CD14-positive monocyte (primary cell): Measurements from ENCODE around the gene DCN. TPM values are rescaled to one million over a fixed set of nuclear protein-coding genes. Genes with fewer than 3 reads are reported as not detected.

ENCODE experiments used
- DNase-seq, 3 donors: peaks; one replicate each; pipeline ENCODE4 v3.0.0-alpha.2; 2011 to 2022
- H2AFZ ChIP-seq: 2 replicates; pipeline ENCODE4 v1.6.0; 2012; ENCODE audit warnings: mild to moderate bottlenecking, low read depth, low read length, inconsistent platforms; ENCODE audit not compliant: insufficient read depth, poor library complexity, severe bottlenecking
- H3K27ac ChIP-seq, 2 donors: 1 replicate in 1 of 2; 2 replicates in 1 of 2; pipeline ENCODE4 v1.5.1; 2012 to 2013; ENCODE audit warnings: low read length in 2 of 2, control low read depth in 1 of 2, inconsistent platforms in 1 of 2, low read depth in 1 of 2, mild to moderate bottlenecking in 1 of 2
- H3K27me3 ChIP-seq, 2 donors: one replicate each; pipeline versions ENCODE4 v1.6.0 to v1.6.1; 2011 to 2013; ENCODE audit warnings: low read length in 2 of 2; ENCODE audit not compliant: control insufficient read depth in 2 of 2, insufficient read depth in 2 of 2
- H3K36me3 ChIP-seq, 2 donors: replicated peaks in 1 of 2; 1 replicate in 1 of 2; 2 replicates in 1 of 2; pipeline versions ENCODE4 v1.5.1 to v1.6.1; 2012 to 2013; ENCODE audit warnings: low read length in 2 of 2, control low read depth in 1 of 2, inconsistent platforms in 1 of 2, mild to moderate bottlenecking in 1 of 2; ENCODE audit not compliant: insufficient read depth in 2 of 2, control insufficient read depth in 1 of 2
- H3K4me1 ChIP-seq, 2 donors: 1 replicate in 1 of 2; 2 replicates in 1 of 2; pipeline versions ENCODE4 v1.5.1 to v1.6.1; 2012 to 2013; ENCODE audit warnings: low read length in 2 of 2, control low read depth in 1 of 2, inconsistent platforms in 1 of 2, mild to moderate bottlenecking in 1 of 2, moderate library complexity in 1 of 2; ENCODE audit not compliant: insufficient read depth in 2 of 2, control insufficient read depth in 1 of 2
- H3K4me2 ChIP-seq: replicated peaks from 2 replicates; pipeline ENCODE3; 2012; ENCODE audit warnings: low read length, moderate library complexity, mild to moderate bottlenecking; ENCODE audit not compliant: poor library complexity, severe bottlenecking; ENCODE audit errors: extremely low read depth
- H3K4me3 ChIP-seq, 3 experiments: fragments of 200-600 bp in 1 of 3; sonication (generic) in 1 of 3; replicated peaks in 1 of 3; 1 replicate in 2 of 3; 2 replicates in 1 of 3; pipeline ENCODE4 v1.5.1; 2011 to 2013; ENCODE audit warnings: low read length in 3 of 3, mild to moderate bottlenecking in 3 of 3, control low read depth in 2 of 3, low read depth in 2 of 3, inconsistent platforms in 1 of 3, moderate library complexity in 1 of 3
- H3K79me2 ChIP-seq: 2 replicates; pipeline ENCODE4 v1.6.0; 2012; ENCODE audit warnings: mild to moderate bottlenecking, control low read depth, inconsistent platforms, low read length, moderate library complexity; ENCODE audit not compliant: insufficient read depth
- H3K9ac ChIP-seq: 2 replicates; pipeline ENCODE4 v1.6.0; 2017; ENCODE audit warnings: low read length, mild to moderate bottlenecking; ENCODE audit not compliant: insufficient read depth, poor library complexity, severe bottlenecking
- H3K9me3 ChIP-seq, 2 donors: replicated peaks in 1 of 2; 1 replicate in 1 of 2; 2 replicates in 1 of 2; pipeline versions ENCODE4 v1.5.1 to v1.6.1; 2012 to 2013; ENCODE audit warnings: low read length in 2 of 2, control low read depth in 1 of 2; ENCODE audit not compliant: control insufficient read depth in 1 of 2, insufficient read depth in 1 of 2
- H4K20me1 ChIP-seq: 2 replicates; pipeline ENCODE4 v1.6.0; 2012; ENCODE audit warnings: mild to moderate bottlenecking, low read length, control low read depth, moderate library complexity; ENCODE audit not compliant: insufficient read depth
- H3K27ac Mint-ChIP-seq, 7 donors: one replicate each; pipeline ENCODE4 v1.8.0; 2020; ENCODE audit warnings: mild to moderate bottlenecking in 7 of 7, mixed read lengths in 7 of 7, moderate library complexity in 6 of 7, inconsistent platforms in 2 of 7
- H3K27me3 Mint-ChIP-seq, 3 donors: one replicate each; pipeline ENCODE4 v1.8.0; 2021 to 2022; ENCODE audit warnings: low read depth in 3 of 3, mild to moderate bottlenecking in 3 of 3, mixed read lengths in 3 of 3, moderate library complexity in 3 of 3, inconsistent platforms in 1 of 3
- H3K36me3 Mint-ChIP-seq, 2 donors: one replicate each; pipeline ENCODE4 v1.8.0; 2020; ENCODE audit warnings: mixed read lengths in 2 of 2, inconsistent platforms in 1 of 2, mild to moderate bottlenecking in 1 of 2
- H3K4me1 Mint-ChIP-seq: one replicate; pipeline ENCODE4 v1.8.0; 2020; ENCODE audit warnings: mild to moderate bottlenecking, mixed read lengths
- H3K4me3 Mint-ChIP-seq, 2 donors: one replicate each; pipeline ENCODE4 v1.8.0; 2020; ENCODE audit warnings: mild to moderate bottlenecking in 2 of 2, mixed read lengths in 2 of 2, moderate library complexity in 1 of 2
- H3K9me3 Mint-ChIP-seq, 7 donors: one replicate each; pipeline ENCODE4 v1.8.0; 2020 to 2022; ENCODE audit warnings: mixed read lengths in 7 of 7, mild to moderate bottlenecking in 6 of 7, moderate library complexity in 6 of 7, inconsistent platforms in 2 of 7
- CTCF ChIP-seq: fragments of 200-600 bp; IDR thresholded peaks from one replicate; pipeline ENCODE4 v1.8.0; 2022; ENCODE audit warnings: antibody characterized with exemption, mild to moderate bottlenecking
- WGBS: methylation state at CpG from one replicate; pipeline ENCODE4 v1.1.5; 2013; ENCODE audit warnings: missing lambda C conversion rate; ENCODE audit not compliant: insufficient coverage; 5-methylcytosine and 5-hydroxymethylcytosine counted together
- intact Hi-C, 2 donors: fragments of 100-400 bp; cut with micrococcal nuclease; formaldehyde crosslinking; loops; one replicate each; pipeline versions ENCODE4 v1.15.0 to v1.15.1; 2023
- polyA plus RNA-seq, 3 donors: library from polyadenylated mRNA; depleted of rRNA in 1 of 3; unstranded in 2 of 3; stranded (reverse) in 1 of 3; fragments of 300-500 nt in 2 of 3; fragments of >200 nt in 1 of 3; fragmentation: Illumina TruSeq in 2 of 3; gene quantifications; 1 replicate in 2 of 3; 2 replicates in 1 of 3; pipeline ENCODE4 v1.2.3, GENCODE V29; 2012 to 2021

Gene DCN
- polyA plus RNA-seq, 3 donors, result not detected

GRCh38 chr12:91196436-91196835 lies 13.8 kb upstream of the DCN start:
- no peaks in the 10 kb centered on the region for H3K27me3 ChIP-seq
- intact Hi-C loops, result no loop called here
- H3K4me3 ChIP-seq, result no peak overlapping the region
- H3K9ac ChIP-seq, result no peak overlapping the region
- Mint-ChIP-seq H3K4me3 (no peak overlapping the region), H3K4me1 (no peaks in the 10 kb centered on the region), H3K27ac (no peak overlapping the region), H3K9me3 (peaks cover 0 to 5% (median 2%) of the 10 kb centered on the region in 7 donors), H3K36me3 (no peaks in the 10 kb centered on the region), H3K27me3 (no peaks in the 10 kb centered on the region)
- no peaks in the 10 kb centered on the region for H3K36me3 ChIP-seq
- no peaks in the 10 kb centered on the region for H4K20me1 ChIP-seq
- H3K4me2 ChIP-seq, result no peak overlapping the region
- no peak overlapping the region for H3K27ac ChIP-seq
- no peaks in the 10 kb centered on the region for H3K79me2 ChIP-seq
- H3K9me3 ChIP-seq, result peaks cover 0 to 2% of the 10 kb centered on the region in 2 donors
- no CpG with 5 or more reads among the region's 1 CpG for WGBS
- no peak overlapping the region for H2AFZ ChIP-seq
- DNase-seq, result no peak
- no peak for TF ChIP-seq CTCF
- no peaks in the 10 kb centered on the region for H3K4me1 ChIP-seq

- Histone ChIP-seq H4K20me1 (no peaks in the 10 kb centered on the region), H3K27ac (no peak overlapping the region), H3K27me3 (no peaks in the 10 kb centered on the region), H3K79me2 (no peaks in the 10 kb centered on the region), H3K4me1 (no peaks in the 10 kb centered on the region), H3K9me3 (no peaks in the 10 kb centered on the region), H2AFZ (no peak overlapping the region), H3K4me3 (no peak overlapping the region), H3K36me3 (no peaks in the 10 kb centered on the region), H3K4me2 (no peak overlapping the region), H3K9ac (no peak overlapping the region)
- H3K4me3 Mint-ChIP-seq, result no peak overlapping the region
- TF ChIP-seq CTCF, result no peak
- no peaks in the 10 kb centered on the region for H3K36me3 Mint-ChIP-seq
- WGBS, result no CpG with 5 or more reads among the region's 2 CpGs
- peaks cover 0 to 5% (median 2%) of the 10 kb centered on the region in 7 donors for H3K9me3 Mint-ChIP-seq
- no peak for DNase-seq
- no peak overlapping the region for H3K27ac Mint-ChIP-seq
- H3K27me3 Mint-ChIP-seq, result no peaks in the 10 kb centered on the region
- no peaks in the 10 kb centered on the region for H3K4me1 Mint-ChIP-seq
- intact Hi-C loops, result no loop called here
These were observed 11.9 kb upstream of the DCN start for GRCh38 chr12:91194500-91194899.
